Liver (tissue), 9 donors: Measurements from ENCODE around the gene FOXI1. TPM values are rescaled to one million over a fixed set of nuclear protein-coding genes. Genes with fewer than 3 reads are reported as not detected.

Experiments
- DNase-seq: peaks from one replicate; pipeline ENCODE4 v3.0.0-alpha.2; 2017; ENCODE audit warnings: low spot score
- H3K27ac ChIP-seq, 2 donors: one replicate each; pipeline ENCODE4 v1.7.0; 2013; ENCODE audit warnings: inconsistent platforms in 2 of 2, low read length in 2 of 2, control low read depth in 1 of 2, low read depth in 1 of 2, mild to moderate bottlenecking in 1 of 2
- H3K27me3 ChIP-seq, 4 donors: one replicate each; pipeline versions ENCODE4 v1.6.1 to v1.7.0; 2013; ENCODE audit warnings: low read length in 3 of 4, inconsistent platforms in 1 of 4, mild to moderate bottlenecking in 1 of 4, moderate library complexity in 1 of 4; ENCODE audit not compliant: control insufficient read depth in 4 of 4, insufficient read depth in 4 of 4
- H3K36me3 ChIP-seq, 4 donors: one replicate each; pipeline versions ENCODE4 v1.6.1 to v1.7.0; 2013; ENCODE audit warnings: low read length in 3 of 4, mild to moderate bottlenecking in 3 of 4, low read depth in 1 of 4, moderate library complexity in 1 of 4; ENCODE audit not compliant: control insufficient read depth in 4 of 4, insufficient read depth in 3 of 4
- H3K4me1 ChIP-seq, 4 donors: one replicate each; pipeline versions ENCODE4 v1.6.1 to v1.7.0; 2013; ENCODE audit warnings: low read length in 3 of 4, mild to moderate bottlenecking in 3 of 4, moderate library complexity in 1 of 4; ENCODE audit not compliant: control insufficient read depth in 4 of 4, insufficient read depth in 4 of 4
- H3K4me3 ChIP-seq, 3 donors: one replicate each; pipeline versions ENCODE4 v1.6.1 to v1.7.0; 2013; ENCODE audit warnings: low read length in 3 of 3, control low read depth in 1 of 3, low read depth in 1 of 3, mild to moderate bottlenecking in 1 of 3
- H3K9ac ChIP-seq, 2 donors: one replicate each; pipeline ENCODE4 v1.7.0; 2013; ENCODE audit warnings: low read length in 2 of 2, mild to moderate bottlenecking in 2 of 2, moderate library complexity in 2 of 2, control low read depth in 1 of 2, low read depth in 1 of 2
- H3K9me3 ChIP-seq, 4 donors: one replicate each; pipeline versions ENCODE4 v1.6.1 to v1.7.0; 2013; ENCODE audit warnings: low read length in 3 of 4; ENCODE audit not compliant: control insufficient read depth in 4 of 4
- ATF3 ChIP-seq: IDR thresholded peaks from 2 replicates; pipeline ENCODE4 v1.6.1; 2016; ENCODE audit warnings: antibody characterized with exemption
- CTCF ChIP-seq: fragments of 150-350 bp; IDR thresholded peaks from 2 replicates; pipeline ENCODE4 v1.5.1; 2017; ENCODE audit warnings: improper control_type of control experiment, low read depth, low read length; ENCODE audit not compliant: missing input control
- EGR1 ChIP-seq, 2 donors: IDR thresholded peaks; 2 replicates each; pipeline ENCODE4 v1.6.1; 2016 to 2018; ENCODE audit warnings: antibody characterized with exemption in 2 of 2, low read depth in 2 of 2
- FOXA2 ChIP-seq: IDR thresholded peaks from 2 replicates; pipeline ENCODE4 v1.6.1; 2016; ENCODE audit warnings: antibody characterized with exemption
- GABPA ChIP-seq, 2 donors: IDR thresholded peaks in 1 of 2; conservative IDR thresholded peaks in 1 of 2; 2 replicates each; pipeline ENCODE4 v1.6.1; 2016; ENCODE audit warnings: antibody characterized with exemption in 2 of 2, mild to moderate bottlenecking in 1 of 2, moderate library complexity in 1 of 2
- JUND ChIP-seq, 2 donors: IDR thresholded peaks; 2 replicates each; pipeline ENCODE4 v1.6.1; 2016; ENCODE audit warnings: antibody characterized with exemption in 2 of 2
- REST ChIP-seq: IDR thresholded peaks from 2 replicates; pipeline ENCODE4 v1.6.1; 2016; ENCODE audit warnings: antibody characterized with exemption, mild to moderate bottlenecking
- RXRA ChIP-seq, 2 donors: IDR thresholded peaks; 2 replicates each; pipeline ENCODE4 v1.6.1; 2017 to 2018; ENCODE audit warnings: antibody characterized with exemption in 2 of 2, mild to moderate bottlenecking in 1 of 2
- YY1 ChIP-seq: IDR thresholded peaks from 2 replicates; pipeline ENCODE4 v1.6.1; 2016; ENCODE audit warnings: antibody characterized with exemption, mild to moderate bottlenecking
- WGBS: extraction: QIAGEN DNeasy Blood & Tissue Kit; methylation state at CpG from one replicate; pipeline ENCODE4 v1.1.7; 2013; 5-methylcytosine and 5-hydroxymethylcytosine counted together
- polyA plus RNA-seq, 2 donors: library from polyadenylated mRNA; stranded (reverse) in 1 of 2; unstranded in 1 of 2; fragments of 200-250 nt in 1 of 2; fragments of >200 nt in 1 of 2; fragmentation: Nextera tagmentation in 1 of 2; extraction: Ambion mirVana in 1 of 2; gene quantifications; one replicate each; pipeline versions ENCODE4 v1.2.1 to v1.2.3, GENCODE V29; 2013 to 2015
- total RNA-seq, 2 donors: library from RNA; depleted of rRNA; stranded (reverse); fragments of >200 nt; gene quantifications; one replicate each; pipeline ENCODE4 v1.2.3, GENCODE V29; 2014
- donor health status: healthy.
- donor health status: healthy.
- donor health status: healthy.
- donor health status: healthy.
- donor health status: healthy.

Gene FOXI1
- total and polyA plus RNA-seq, 4 donors, result not detected

- H3K4me3 ChIP-seq, result no peak overlapping the region
- H3K4me1 ChIP-seq, result no peaks in the 10 kb centered on the region
- DNase-seq, result no peak
- H3K36me3 ChIP-seq, result peaks cover 0 to 11% (median 0%) of the 10 kb centered on the region in 4 donors
- H3K9ac ChIP-seq, result no peak overlapping the region
- peaks cover 0 to 3% (median under 1%) of the 10 kb centered on the region in 4 donors for H3K9me3 ChIP-seq
- H3K27ac ChIP-seq, result no peak overlapping the region
- TF ChIP-seq REST (no peak), GABPA (IDR thresholded peaks at IDR 0.05 in 1 of 2, conservative IDR thresholded peaks at IDR 0.05 in 1 of 2) (no peak), YY1 (no peak), JUND (IDR thresholded peaks at IDR 0.05) (no peak), ATF3 (no peak)
- WGBS, result 98% methylated on average over 1 of the region's 1 CpG
- H3K27me3 ChIP-seq, result no peaks in the 10 kb centered on the region
Observed at GRCh38 chr5:170059221-170059620, 46.5 kb upstream of the FOXI1 start.

- DNase-seq, result no peak
- no peak overlapping the region for H3K4me3 ChIP-seq
- no peak for TF ChIP-seq REST
- TF ChIP-seq YY1, result no peak
- no peak for TF ChIP-seq RXRA (IDR thresholded peaks at IDR 0.05)
- no peak for TF ChIP-seq CTCF
- no peak for TF ChIP-seq FOXA2
- no peak for TF ChIP-seq GABPA (IDR thresholded peaks at IDR 0.05 in 1 of 2, conservative IDR thresholded peaks at IDR 0.05 in 1 of 2)
- TF ChIP-seq EGR1 (IDR thresholded peaks at IDR 0.05; ENCODE audit: low read depth in 2 of 2), result no peak
Observed at GRCh38 chr5:170067152-170067551, 38.5 kb upstream of the FOXI1 start.

More at GRCh38 chr5:170067152-170067551, 38.5 kb upstream of the FOXI1 start:
- Histone ChIP-seq H3K27me3 (no peaks in the 10 kb centered on the region), H3K9ac (no peak overlapping the region), H3K9me3 (no peaks in the 10 kb centered on the region), H3K4me1 (no peaks in the 10 kb centered on the region), H3K27ac (no peak overlapping the region), H3K36me3 (peaks cover 0 to 7% (median 0%) of the 10 kb centered on the region in 4 donors)
